Measurements from ENCODE around the gene PKNOX2.

PKNOX2 gene

DNA sequence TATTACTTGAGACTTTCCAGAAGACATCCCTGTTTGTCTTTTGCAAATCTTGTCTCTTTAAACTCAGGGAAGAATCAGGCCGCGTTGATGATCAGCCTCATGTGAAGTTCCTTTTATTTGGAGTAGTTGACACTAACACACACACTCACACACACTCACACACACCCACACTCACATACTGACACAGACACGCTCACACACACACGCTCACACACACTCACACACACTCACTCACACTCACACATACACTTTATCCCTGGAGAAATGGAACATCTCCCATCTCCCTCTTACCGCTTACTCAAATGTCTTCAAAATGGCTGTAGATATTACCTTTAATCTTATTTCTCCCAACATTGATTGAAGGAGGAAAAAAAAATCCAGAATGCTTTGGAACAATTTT is 129.0 kb downstream of the PKNOX2 start:
- no peaks in the 10 kb centered on the region for H3K36me3 ChIP-seq (ENCODE audit: insufficient read depth, low read length)
- H3K9me3 ChIP-seq (ENCODE audit: insufficient read depth, low read length, severe bottlenecking), result no peaks in the 10 kb centered on the region
- no peaks in the 10 kb centered on the region for H3K4me1 ChIP-seq (ENCODE audit: insufficient read depth, low read length)
- TF ChIP-seq EZH2 (IDR thresholded peaks at IDR 0.05; ENCODE audit: borderline replicate concordance, low read depth, low read length, severe bottlenecking), result no peak
- TF ChIP-seq, protein P1, sequence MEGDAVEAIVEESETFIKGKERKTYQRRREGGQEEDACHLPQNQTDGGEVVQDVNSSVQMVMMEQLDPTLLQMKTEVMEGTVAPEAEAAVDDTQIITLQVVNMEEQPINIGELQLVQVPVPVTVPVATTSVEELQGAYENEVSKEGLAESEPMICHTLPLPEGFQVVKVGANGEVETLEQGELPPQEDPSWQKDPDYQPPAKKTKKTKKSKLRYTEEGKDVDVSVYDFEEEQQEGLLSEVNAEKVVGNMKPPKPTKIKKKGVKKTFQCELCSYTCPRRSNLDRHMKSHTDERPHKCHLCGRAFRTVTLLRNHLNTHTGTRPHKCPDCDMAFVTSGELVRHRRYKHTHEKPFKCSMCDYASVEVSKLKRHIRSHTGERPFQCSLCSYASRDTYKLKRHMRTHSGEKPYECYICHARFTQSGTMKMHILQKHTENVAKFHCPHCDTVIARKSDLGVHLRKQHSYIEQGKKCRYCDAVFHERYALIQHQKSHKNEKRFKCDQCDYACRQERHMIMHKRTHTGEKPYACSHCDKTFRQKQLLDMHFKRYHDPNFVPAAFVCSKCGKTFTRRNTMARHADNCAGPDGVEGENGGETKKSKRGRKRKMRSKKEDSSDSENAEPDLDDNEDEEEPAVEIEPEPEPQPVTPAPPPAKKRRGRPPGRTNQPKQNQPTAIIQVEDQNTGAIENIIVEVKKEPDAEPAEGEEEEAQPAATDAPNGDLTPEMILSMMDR (IDR thresholded peaks at IDR 0.05; ENCODE audit: borderline replicate concordance, extremely low read depth, low read length, poor library complexity, severe bottlenecking), result no peak
- no peaks in the 10 kb centered on the region for H4K20me1 ChIP-seq (ENCODE audit: insufficient read depth, low read length)
- H3K27me3 ChIP-seq (ENCODE audit: insufficient read depth, low read length, poor library complexity), result peaks cover 14% of the 10 kb centered on the region
- H3K79me2 ChIP-seq (ENCODE audit: insufficient read depth, low read length), result no peaks in the 10 kb centered on the region
- H3K9ac ChIP-seq (ENCODE audit: low read depth, low read length), result no peak overlapping the region
- no peak overlapping the region for H2AFZ ChIP-seq (ENCODE audit: low read depth, low read length)
- H3K4me2 ChIP-seq (ENCODE audit: insufficient read depth, low read length), result no peak overlapping the region
- no peak overlapping the region for H3K4me3 ChIP-seq (ENCODE audit: low read depth in 1 of 2, low read length in 2 of 2)
- no peak for DNase-seq
- no peak overlapping the region for H3K27ac ChIP-seq (ENCODE audit: low read length)
- ATAC-seq (ENCODE audit: insufficient read depth, low read depth), result no peak

DNA sequence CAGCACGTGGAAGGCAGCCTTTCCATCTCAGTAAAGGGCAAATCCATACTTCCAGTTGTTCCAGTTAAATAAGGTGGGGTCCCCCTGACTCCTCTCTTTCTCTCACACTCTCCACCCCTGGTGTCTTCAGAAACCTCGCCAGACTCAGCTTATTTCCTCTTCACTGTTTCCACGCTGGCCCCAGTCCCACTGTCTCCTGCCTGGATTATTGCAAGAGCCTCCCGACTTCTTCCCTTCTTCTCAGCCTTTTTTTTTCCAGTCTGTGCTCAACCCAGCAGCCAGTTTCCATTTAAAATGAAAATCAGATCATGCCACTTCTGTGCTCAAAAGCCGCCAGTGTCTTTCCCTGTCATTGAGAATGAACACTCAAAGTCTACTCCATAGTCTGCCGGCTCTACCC is 131.4 kb downstream of the PKNOX2 start:
- no peak for DNase-seq
- H3K27me3 ChIP-seq (ENCODE audit: insufficient read depth, low read length, poor library complexity), result peaks cover 11% of the 10 kb centered on the region

DNA sequence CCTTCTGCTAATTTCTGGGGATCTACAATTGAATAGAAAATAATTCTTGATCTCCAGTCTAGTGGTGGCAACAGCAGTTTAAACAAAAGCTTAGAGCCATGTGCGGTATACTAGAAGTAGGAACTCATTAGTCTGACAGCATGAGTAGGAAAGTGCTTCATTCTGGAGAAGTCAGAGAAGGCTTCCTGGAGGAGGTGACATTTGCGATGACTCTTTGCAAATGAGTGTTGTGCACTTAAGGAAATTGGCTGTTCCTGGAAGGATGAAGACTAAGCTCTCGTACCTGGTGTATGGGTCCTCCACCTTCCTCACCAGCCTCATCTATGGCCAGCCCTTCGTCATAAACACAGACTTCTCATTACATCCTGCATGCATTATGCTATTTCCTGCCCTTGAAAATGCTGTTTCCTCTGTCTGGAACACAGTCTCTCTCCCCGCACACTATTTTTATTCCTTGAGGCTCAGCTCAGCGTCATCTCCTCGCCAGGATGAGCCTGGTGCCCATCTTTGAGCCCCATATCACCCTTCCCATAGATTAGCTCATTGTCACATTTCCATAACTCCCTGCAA is 132.9 kb downstream of the PKNOX2 start:
- no peaks in the 10 kb centered on the region for H3K4me1 ChIP-seq (ENCODE audit: insufficient read depth, low read length)
- H3K4me2 ChIP-seq (ENCODE audit: insufficient read depth, low read length), result no peak overlapping the region
- no peak overlapping the region for H3K27ac ChIP-seq (ENCODE audit: low read length)
- H2AFZ ChIP-seq (ENCODE audit: low read depth, low read length), result no peak overlapping the region
- no peak overlapping the region for H3K4me3 ChIP-seq (ENCODE audit: low read depth in 1 of 2, low read length in 2 of 2)
- H3K9me3 ChIP-seq (ENCODE audit: insufficient read depth, low read length, severe bottlenecking), result no peaks in the 10 kb centered on the region
- H3K27me3 ChIP-seq (ENCODE audit: insufficient read depth, low read length, poor library complexity), result peaks cover 12% of the 10 kb centered on the region
- ATAC-seq (ENCODE audit: insufficient read depth, low read depth), result no peak
- no peaks in the 10 kb centered on the region for H3K79me2 ChIP-seq (ENCODE audit: insufficient read depth, low read length)
- peaks cover 5% of the 10 kb centered on the region; the same call in 1 of the 2 replicates for H4K20me1 ChIP-seq (ENCODE audit: insufficient read depth, low read length)
- no peaks in the 10 kb centered on the region for H3K36me3 ChIP-seq (ENCODE audit: insufficient read depth, low read length)
- no peak overlapping the region for H3K9ac ChIP-seq (ENCODE audit: low read depth, low read length)
- TF ChIP-seq, protein P1 (IDR thresholded peaks at IDR 0.05; ENCODE audit: borderline replicate concordance, extremely low read depth, low read length, poor library complexity, severe bottlenecking), result no peak
- no peak for TF ChIP-seq EZH2 (IDR thresholded peaks at IDR 0.05; ENCODE audit: borderline replicate concordance, low read depth, low read length, severe bottlenecking)
- DNase-seq, result no peak

More for the DNA sequence above, 131.4 kb downstream of the PKNOX2 start:
- Histone ChIP-seq H2AFZ (ENCODE audit: low read depth, low read length) (no peak overlapping the region), H3K27ac (ENCODE audit: low read length) (no peak overlapping the region), H3K79me2 (ENCODE audit: insufficient read depth, low read length) (no peaks in the 10 kb centered on the region), H4K20me1 (ENCODE audit: insufficient read depth, low read length) (peaks cover 2% of the 10 kb centered on the region; the same call in 1 of the 2 replicates), H3K36me3 (ENCODE audit: insufficient read depth, low read length) (no peaks in the 10 kb centered on the region), H3K4me2 (ENCODE audit: insufficient read depth, low read length) (no peak overlapping the region), H3K4me1 (ENCODE audit: insufficient read depth, low read length) (no peaks in the 10 kb centered on the region), H3K4me3 (ENCODE audit: low read depth in 1 of 2, low read length in 2 of 2) (no peak overlapping the region), H3K9me3 (ENCODE audit: insufficient read depth, low read length, severe bottlenecking) (no peaks in the 10 kb centered on the region), H3K9ac (ENCODE audit: low read depth, low read length) (no peak overlapping the region)
- TF ChIP-seq, protein P1 (IDR thresholded peaks at IDR 0.05; ENCODE audit: borderline replicate concordance, extremely low read depth, low read length, poor library complexity, severe bottlenecking), result no peak
- TF ChIP-seq EZH2 (IDR thresholded peaks at IDR 0.05; ENCODE audit: borderline replicate concordance, low read depth, low read length, severe bottlenecking), result no peak
- ATAC-seq (ENCODE audit: insufficient read depth, low read depth), result no peak
